CD8-positive, alpha-beta memory T cell (primary cell): Measurements from ENCODE around the gene PRRC2B. TPM values are rescaled to one million over a fixed set of nuclear protein-coding genes. Genes with fewer than 3 reads are reported as not detected.
A peak's percentile ranks its signal among the peaks of the same experiment; 100 is the strongest.

Experiments
- CTCF ChIA-PET: fragments of 350-600 bp; sonication (Branson Sonifier 250); formaldehyde crosslinking; loops from one replicate; lab custom pipeline; 2021; ENCODE audit warnings: antibody characterized with exemption; lab: Charles Lee
- POLR2A ChIA-PET: fragments of 350-600 bp; sonication (Branson Sonifier 250); formaldehyde crosslinking; loops from one replicate; lab custom pipeline; 2021; ENCODE audit warnings: antibody characterized with exemption; lab: Charles Lee
- DNase-seq, 5 donors: peaks; one replicate each; pipeline versions ENCODE4 v3.0.0 to v3.0.0-alpha.2; 2020 to 2022; ENCODE audit warnings: mixed read lengths in 1 of 5
- H3K27ac ChIP-seq: one replicate; pipeline ENCODE4 v1.7.0; 2013; ENCODE audit warnings: low read depth, mild to moderate bottlenecking, low read length, moderate library complexity
- H3K27me3 ChIP-seq: 2 replicates; pipeline ENCODE4 v1.7.0; 2013; ENCODE audit warnings: low read length, mild to moderate bottlenecking; ENCODE audit not compliant: insufficient read depth, poor library complexity, severe bottlenecking
- H3K36me3 ChIP-seq: 2 replicates; pipeline ENCODE4 v1.7.0; 2013; ENCODE audit warnings: mild to moderate bottlenecking, low read length, moderate library complexity; ENCODE audit not compliant: insufficient read depth
- H3K4me1 ChIP-seq: 2 replicates; pipeline ENCODE4 v1.7.0; 2013; ENCODE audit warnings: mild to moderate bottlenecking, low read length, moderate library complexity; ENCODE audit not compliant: insufficient read depth
- H3K4me3 ChIP-seq: 2 replicates; pipeline ENCODE4 v1.7.0; 2013; ENCODE audit warnings: mild to moderate bottlenecking, low read length
- H3K9me3 ChIP-seq: 2 replicates; pipeline ENCODE4 v1.7.0; 2013; ENCODE audit warnings: mild to moderate bottlenecking, low read length
- H3K27ac Mint-ChIP-seq, 8 donors: one replicate each; pipeline ENCODE4 v1.8.0; 2020 to 2021; ENCODE audit warnings: mixed read lengths in 8 of 8, mild to moderate bottlenecking in 6 of 8, inconsistent platforms in 3 of 8, moderate library complexity in 3 of 8
- H3K27me3 Mint-ChIP-seq, 2 donors: one replicate each; pipeline ENCODE4 v1.8.0; 2020 to 2021; ENCODE audit warnings: mixed read lengths in 2 of 2, mild to moderate bottlenecking in 1 of 2, moderate library complexity in 1 of 2
- H3K36me3 Mint-ChIP-seq, 3 donors: one replicate each; pipeline ENCODE4 v1.8.0; 2020 to 2021; ENCODE audit warnings: mixed read lengths in 3 of 3, inconsistent platforms in 1 of 3, mild to moderate bottlenecking in 1 of 3
- H3K4me1 Mint-ChIP-seq, 3 donors: one replicate each; pipeline ENCODE4 v1.8.0; 2020 to 2021; ENCODE audit warnings: mixed read lengths in 3 of 3, inconsistent platforms in 1 of 3, mild to moderate bottlenecking in 1 of 3
- H3K4me3 Mint-ChIP-seq, 7 donors: one replicate each; pipeline ENCODE4 v1.8.0; 2020 to 2021; ENCODE audit warnings: mixed read lengths in 7 of 7, mild to moderate bottlenecking in 6 of 7, moderate library complexity in 4 of 7, inconsistent platforms in 2 of 7
- H3K9me3 Mint-ChIP-seq, 5 donors: one replicate each; pipeline ENCODE4 v1.8.0; 2020 to 2022; ENCODE audit warnings: mixed read lengths in 5 of 5, mild to moderate bottlenecking in 3 of 5, moderate library complexity in 2 of 5, inconsistent platforms in 1 of 5
- polyA plus RNA-seq: library from polyadenylated mRNA; unstranded; fragments of 300-500 nt; fragmentation: Illumina TruSeq; gene quantifications from one replicate; pipeline ENCODE4 v1.2.3, GENCODE V29; 2021
- total RNA-seq, 2 experiments: library from RNA; stranded (reverse); gene quantifications; one replicate each; pipeline ENCODE4 v1.2.3, GENCODE V29; 2021

Gene PRRC2B
- total and polyA plus RNA-seq, 3 experiments from 2014 or later = 42.1 to 146 (median 146) TPM

DNA sequence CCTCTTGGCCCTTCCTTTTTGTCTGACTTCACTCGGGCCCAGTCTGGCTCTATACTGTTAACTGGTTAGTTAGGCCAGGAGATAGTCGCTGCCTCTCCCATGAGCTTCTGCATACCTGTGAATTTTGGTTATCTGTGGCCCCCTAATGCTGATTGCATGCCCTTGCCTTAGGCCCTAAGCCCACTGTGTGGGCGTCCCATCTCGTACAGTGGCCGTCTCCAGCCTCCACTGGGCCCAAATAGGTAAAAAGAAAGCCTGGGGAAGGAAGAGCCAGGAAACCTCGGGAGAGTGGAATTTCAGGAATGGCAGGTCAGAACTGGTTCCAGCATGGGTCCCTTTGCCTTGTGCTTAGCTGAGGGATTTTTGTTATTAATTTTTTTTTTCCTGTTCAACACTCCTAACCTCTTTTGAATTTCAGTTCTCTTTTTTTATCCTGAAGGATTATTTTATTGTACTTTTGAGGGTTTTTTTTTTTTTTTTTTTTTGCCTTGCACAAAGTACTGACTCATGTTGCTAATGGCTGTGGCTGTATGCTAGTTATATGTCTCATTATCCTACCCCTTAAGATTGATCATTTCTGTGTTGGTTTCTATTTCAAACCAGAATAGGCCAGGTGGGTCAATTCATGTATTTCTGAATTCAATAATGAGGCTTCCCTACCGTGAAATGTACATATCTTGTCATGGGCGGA, 3.4 kb downstream of the PRRC2B start:
- Mint-ChIP-seq H3K9me3 (no peaks in the 10 kb centered on the region), H3K27ac (peak overlapping the region; percentile 29 to 96 (median 94)), H3K27me3 (peaks cover 0 to 7% of the 10 kb centered on the region in 2 donors), H3K4me1 (peaks cover 69 to 75% (median 74%) of the 10 kb centered on the region in 3 donors), H3K36me3 (peaks cover 0 to 17% (median 0%) of the 10 kb centered on the region in 3 donors), H3K4me3 (peak overlapping the region; percentile 70 to 95 (median 89))
- no peaks in the 10 kb centered on the region for H3K36me3 ChIP-seq
- no peaks in the 10 kb centered on the region for H3K9me3 ChIP-seq
- ChIA-PET CTCF (interaction anchor here (0.7 to 3.0 kb wide), 12 partner anchors 8 to 342 kb away, joined by 3 to 21 read pairs (median 4); no protein-coding TSS in a partner anchor), POLR2A (interaction anchor here (0.7 to 2.8 kb wide), 5 partner anchors 9 to 297 kb away, joined by 3 to 23 read pairs (median 8); no protein-coding TSS in a partner anchor)
- no peak for DNase-seq
- peaks cover 73% of the 10 kb centered on the region for H3K4me1 ChIP-seq
- H3K4me3 ChIP-seq = peak overlapping the region; percentile 3
- peak overlapping the region; percentile 22 for H3K27ac ChIP-seq
- H3K27me3 ChIP-seq = no peaks in the 10 kb centered on the region

DNA sequence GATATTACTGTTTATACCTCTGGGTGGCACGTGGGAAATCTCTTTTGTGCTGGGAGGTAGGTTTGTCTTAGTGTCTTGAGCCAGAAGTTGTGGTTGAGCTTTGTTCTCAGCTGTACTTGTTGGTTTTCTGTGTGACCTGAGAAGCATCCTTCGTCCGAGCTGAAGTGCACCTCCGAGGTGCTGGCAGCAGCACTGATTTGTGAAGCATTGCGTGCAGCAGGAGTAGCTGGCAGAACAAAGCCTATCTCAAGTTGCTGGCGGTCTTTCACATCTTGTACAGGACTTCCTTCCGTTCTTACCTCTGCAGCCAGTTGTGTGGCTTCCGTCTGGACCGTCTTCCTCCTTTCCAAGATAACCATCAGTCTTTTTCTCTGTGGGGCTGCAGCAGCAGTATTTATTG, 4.3 kb downstream of the PRRC2B start:
- H3K27ac ChIP-seq = no peak overlapping the region
- peaks cover 0 to 25% (median 0%) of the 10 kb centered on the region in 3 donors for H3K36me3 Mint-ChIP-seq
- H3K27me3 Mint-ChIP-seq = peaks cover 0 to 7% of the 10 kb centered on the region in 2 donors
- peak; percentile 43 to 86 (median 81) for DNase-seq
- no peaks in the 10 kb centered on the region for H3K9me3 ChIP-seq
- peaks cover 75% of the 10 kb centered on the region for H3K4me1 ChIP-seq
- no peaks in the 10 kb centered on the region for H3K36me3 ChIP-seq
- H3K27ac Mint-ChIP-seq = peak overlapping the region; percentile 76 to 96 (median 92)
- H3K9me3 Mint-ChIP-seq = no peaks in the 10 kb centered on the region
- ChIA-PET CTCF (interaction anchor here (0.9 to 3.0 kb wide), 11 partner anchors 9 to 341 kb away, joined by 3 to 21 read pairs (median 4); no protein-coding TSS in a partner anchor), POLR2A (interaction anchor here (0.7 to 2.8 kb wide), 6 partner anchors 8 to 843 kb away, joined by 3 to 23 read pairs (median 6); no protein-coding TSS in a partner anchor)
- peak overlapping the region; percentile 3 for H3K4me3 ChIP-seq
- no peaks in the 10 kb centered on the region for H3K27me3 ChIP-seq
- H3K4me3 Mint-ChIP-seq = peak overlapping the region; percentile 65 to 95 (median 83)
- H3K4me1 Mint-ChIP-seq = peaks cover 75 to 80% (median 80%) of the 10 kb centered on the region in 3 donors

DNA sequence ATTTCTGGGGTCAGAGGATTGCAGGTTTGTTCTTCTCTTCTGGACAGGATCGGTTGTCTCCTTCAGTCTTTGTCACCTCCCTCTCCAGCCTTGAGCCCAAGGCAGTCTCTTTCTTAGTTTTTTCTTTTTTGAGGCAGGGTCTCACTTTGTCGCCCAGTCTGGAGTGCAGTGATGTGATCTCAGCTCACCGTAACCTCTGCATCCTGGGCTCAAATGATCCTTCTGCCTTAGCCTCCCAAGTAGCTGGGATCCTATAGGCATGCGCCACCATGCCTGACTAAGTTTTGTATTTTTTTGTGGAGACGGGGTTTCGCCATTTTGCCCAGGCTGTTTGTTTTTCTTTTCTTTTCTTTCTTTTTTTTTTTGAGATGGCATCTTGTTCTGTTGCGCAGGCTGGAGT, 6.1 kb downstream of the PRRC2B start:
- no peaks in the 10 kb centered on the region for H3K36me3 ChIP-seq
- H3K9me3 ChIP-seq = no peaks in the 10 kb centered on the region
- no peak overlapping the region for H3K4me3 ChIP-seq
- ChIA-PET CTCF (interaction anchor here (0.9 kb wide), 1 partner anchor 10 kb away, joined by 3 read pairs; no protein-coding TSS in a partner anchor), POLR2A (no interaction called here)
- peaks cover 89% of the 10 kb centered on the region for H3K4me1 ChIP-seq
- no peaks in the 10 kb centered on the region for H3K9me3 Mint-ChIP-seq
- peaks cover 0 to 27% (median 0%) of the 10 kb centered on the region in 3 donors for H3K36me3 Mint-ChIP-seq
- H3K27me3 ChIP-seq = no peaks in the 10 kb centered on the region
- peak overlapping the region in 7 of 8 donors; percentile 22 to 83 (median 65) for H3K27ac Mint-ChIP-seq
- H3K4me1 Mint-ChIP-seq = peaks cover 79 to 89% (median 89%) of the 10 kb centered on the region in 3 donors
- no peak for DNase-seq
- peaks cover 0 to 4% of the 10 kb centered on the region in 2 donors for H3K27me3 Mint-ChIP-seq
- no peak overlapping the region for H3K27ac ChIP-seq
- peak overlapping the region in 6 of 7 donors; percentile 23 to 91 (median 69) for H3K4me3 Mint-ChIP-seq

DNA sequence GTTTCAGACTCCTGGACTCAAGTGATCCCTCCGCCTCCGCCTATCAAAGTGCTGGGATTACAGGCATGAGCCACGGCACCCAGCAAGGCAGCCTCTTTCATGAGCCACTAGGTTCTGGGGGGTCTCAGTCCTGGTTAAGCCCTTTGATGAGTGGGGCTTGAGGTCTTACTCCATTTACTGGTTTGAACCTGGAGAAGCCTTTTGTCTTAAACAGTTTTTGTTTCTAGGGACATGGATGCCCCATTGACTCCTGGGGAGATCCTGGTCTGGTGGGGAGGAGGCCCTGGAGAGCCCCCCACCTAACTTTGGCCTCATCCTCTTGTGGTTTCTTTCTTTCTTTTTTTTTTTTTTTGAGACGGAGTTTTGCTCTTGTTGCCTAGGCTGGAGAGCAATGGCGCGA, 6.7 kb downstream of the PRRC2B start:
- no peaks in the 10 kb centered on the region for H3K27me3 Mint-ChIP-seq

DNA sequence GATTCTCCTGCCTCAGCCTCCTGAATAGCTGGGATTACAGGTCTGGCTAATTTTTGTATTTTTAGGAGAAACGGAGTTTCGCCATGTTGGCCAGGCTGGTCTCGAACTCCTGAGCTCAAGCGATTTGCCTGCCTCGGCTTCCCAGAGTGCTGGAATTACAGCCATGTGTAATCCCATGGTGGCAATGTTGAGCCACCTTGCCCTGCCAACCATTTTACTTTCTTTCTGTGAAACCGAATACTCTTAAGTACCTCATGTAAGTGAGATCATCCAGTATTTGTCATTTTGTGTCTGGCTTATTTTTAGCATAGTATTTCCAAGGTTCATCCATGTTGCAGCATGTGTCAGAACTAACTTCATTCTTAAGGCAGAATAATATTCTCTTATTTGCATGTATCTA, 8.2 kb downstream of the PRRC2B start:
- Histone ChIP-seq H3K27ac (no peak overlapping the region), H3K4me3 (no peak overlapping the region), H3K4me1 (peaks cover 92% of the 10 kb centered on the region), H3K27me3 (no peaks in the 10 kb centered on the region), H3K36me3 (no peaks in the 10 kb centered on the region), H3K9me3 (no peaks in the 10 kb centered on the region)
- peak overlapping the region in 6 of 8 donors; percentile 22 to 84 (median 50) for H3K27ac Mint-ChIP-seq
- H3K4me3 Mint-ChIP-seq = peak overlapping the region in 6 of 7 donors; percentile 9 to 76 (median 38)
- DNase-seq = no peak
- H3K27me3 Mint-ChIP-seq = no peaks in the 10 kb centered on the region
- peaks cover 0 to 18% (median 0%) of the 10 kb centered on the region in 3 donors for H3K36me3 Mint-ChIP-seq
- peaks cover 79 to 89% (median 89%) of the 10 kb centered on the region in 3 donors for H3K4me1 Mint-ChIP-seq
- ChIA-PET CTCF (no interaction called here), POLR2A (no interaction called here)
- H3K9me3 Mint-ChIP-seq = no peaks in the 10 kb centered on the region

More for the DNA sequence above, 6.7 kb downstream of the PRRC2B start:
- H3K36me3 ChIP-seq = no peaks in the 10 kb centered on the region
- no peaks in the 10 kb centered on the region for H3K9me3 ChIP-seq
- H3K9me3 Mint-ChIP-seq = no peaks in the 10 kb centered on the region
- peaks cover 0 to 22% (median 0%) of the 10 kb centered on the region in 3 donors for H3K36me3 Mint-ChIP-seq
- POLR2A ChIA-PET = no interaction called here
- H3K27ac Mint-ChIP-seq = peak overlapping the region; percentile 22 to 83 (median 66)
- CTCF ChIA-PET = no interaction called here
- peaks cover 79 to 89% (median 89%) of the 10 kb centered on the region in 3 donors for H3K4me1 Mint-ChIP-seq
- peak overlapping the region in 6 of 7 donors; percentile 14 to 79 (median 50) for H3K4me3 Mint-ChIP-seq
- peaks cover 92% of the 10 kb centered on the region for H3K4me1 ChIP-seq
- H3K4me3 ChIP-seq = no peak overlapping the region
- DNase-seq = no peak
- no peaks in the 10 kb centered on the region for H3K27me3 ChIP-seq
- H3K27ac ChIP-seq = no peak overlapping the region

DNA sequence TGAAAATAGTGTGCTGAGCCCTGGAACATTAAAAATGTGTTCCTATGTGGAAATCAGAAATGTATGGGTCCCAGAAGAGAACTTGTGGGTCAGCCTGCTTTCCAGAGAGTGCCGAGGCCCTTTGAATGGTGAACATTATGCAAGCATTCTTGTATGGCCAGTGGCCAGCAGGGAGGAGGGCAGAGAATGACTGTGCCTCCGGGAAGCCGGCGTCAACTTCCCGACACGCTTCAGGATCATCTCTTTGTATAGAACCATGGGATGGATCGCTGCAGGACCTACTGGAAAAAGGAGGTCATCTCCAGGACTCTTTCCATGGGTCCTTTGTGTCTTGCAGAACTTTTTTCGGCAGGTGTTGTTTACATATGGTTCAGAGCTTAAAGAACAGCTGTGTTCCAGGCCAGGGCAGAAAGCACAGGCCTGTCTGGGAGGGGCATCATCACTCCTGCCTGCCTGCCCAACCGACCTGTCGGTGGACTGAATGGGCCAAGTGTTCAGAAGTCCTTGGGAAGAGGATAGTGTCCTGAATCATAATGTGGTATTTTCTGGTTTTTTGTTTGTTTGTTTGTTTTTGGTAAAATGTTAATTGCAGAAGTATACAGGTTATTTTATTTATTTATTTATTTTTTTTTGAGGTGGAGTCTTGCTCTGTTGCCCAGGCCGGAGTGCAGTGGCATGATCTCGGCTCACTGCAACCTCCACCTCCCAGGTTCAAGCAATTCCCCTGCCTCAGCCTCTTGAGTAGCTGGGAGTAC, 9.0 kb downstream of the PRRC2B start:
- Mint-ChIP-seq H3K27ac (peak overlapping the region in 6 of 8 donors; percentile 47 to 84 (median 52)), H3K36me3 (peaks cover 0 to 17% (median 0%) of the 10 kb centered on the region in 3 donors)

DNA sequence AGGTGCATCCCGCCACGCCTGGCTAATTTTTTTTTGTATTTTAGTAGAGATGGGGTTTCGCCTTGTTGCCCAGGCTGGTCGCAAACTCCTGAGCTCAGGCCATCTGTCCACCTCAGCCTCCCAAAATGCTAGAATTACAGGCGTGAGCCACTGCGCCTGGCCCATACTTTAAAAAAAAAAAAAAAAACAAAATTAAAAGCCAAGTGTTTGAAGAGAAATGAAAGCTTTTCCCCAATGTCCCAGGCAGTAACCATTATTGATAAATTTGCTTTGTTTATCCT, 9.5 kb downstream of the PRRC2B start:
- POLR2A ChIA-PET = no interaction called here
- Histone ChIP-seq H3K4me1 (peaks cover 92% of the 10 kb centered on the region), H3K36me3 (no peaks in the 10 kb centered on the region), H3K4me3 (no peak overlapping the region), H3K27ac (no peak overlapping the region), H3K27me3 (no peaks in the 10 kb centered on the region), H3K9me3 (no peaks in the 10 kb centered on the region)
- H3K9me3 Mint-ChIP-seq = no peaks in the 10 kb centered on the region
- H3K4me1 Mint-ChIP-seq = peaks cover 79 to 89% (median 89%) of the 10 kb centered on the region in 3 donors
- DNase-seq = no peak
- H3K27ac Mint-ChIP-seq = peak overlapping the region in 1 of 8 donors; percentile 51
- no peaks in the 10 kb centered on the region for H3K27me3 Mint-ChIP-seq
- H3K36me3 Mint-ChIP-seq = peaks cover 0 to 17% (median 0%) of the 10 kb centered on the region in 3 donors
- peak overlapping the region in 1 of 7 donors; percentile 52 for H3K4me3 Mint-ChIP-seq
- CTCF ChIA-PET = no interaction called here

More for the DNA sequence above, 9.0 kb downstream of the PRRC2B start:
- H3K4me3 ChIP-seq = no peak overlapping the region
- no peak overlapping the region for H3K27ac ChIP-seq
- no peaks in the 10 kb centered on the region for H3K27me3 Mint-ChIP-seq
- no peaks in the 10 kb centered on the region for H3K27me3 ChIP-seq
- ChIA-PET CTCF (no interaction called here), POLR2A (no interaction called here)
- no peak for DNase-seq
- no peaks in the 10 kb centered on the region for H3K9me3 ChIP-seq
- H3K9me3 Mint-ChIP-seq = no peaks in the 10 kb centered on the region
- peaks cover 92% of the 10 kb centered on the region for H3K4me1 ChIP-seq
- H3K4me1 Mint-ChIP-seq = peaks cover 79 to 89% (median 89%) of the 10 kb centered on the region in 3 donors
- peak overlapping the region in 6 of 7 donors; percentile 9 to 76 (median 42) for H3K4me3 Mint-ChIP-seq
- no peaks in the 10 kb centered on the region for H3K36me3 ChIP-seq
